NAMALWA (cell line): ENCODE measurements around the gene GPR173.
A peak's percentile ranks its signal among the peaks of the same experiment; 100 is the strongest.

ENCODE experiments used
- DNase-seq: peaks from one replicate; pipeline ENCODE4 v3.0.0-alpha.2; 2015; ENCODE audit warnings: low spot score

Gene GPR173

GRCh38 chrX:53071604-53072417 lies 23.2 kb downstream of the GPR173 start:
- DNase-seq = peak; percentile 90

- DNase-seq = peak; percentile 30
Observed at GRCh38 chrX:53072418-53073114, 24.0 kb downstream of the GPR173 start.

- no peak for DNase-seq
Observed at GRCh38 chrX:53073115-53073586, 24.6 kb downstream of the GPR173 start.

GRCh38 chrX:53075011-53075410 lies 26.4 kb downstream of the GPR173 start:
- no peak for DNase-seq

- no peak for DNase-seq
Observed at GRCh38 chrX:53076671-53077070, 28.1 kb downstream of the GPR173 start.

GRCh38 chrX:53077207-53078197 lies 28.9 kb downstream of the GPR173 start:
- peak; percentile 17 for DNase-seq

GRCh38 chrX:53078943-53079342 lies 30.4 kb downstream of the GPR173 start:
- DNase-seq = no peak

- no peak for DNase-seq
Observed at GRCh38 chrX:53080628-53081580, 32.3 kb downstream of the GPR173 start.

GRCh38 chrX:53081925-53082772 lies 33.6 kb downstream of the GPR173 start, which contains the start of gene TSPYL2:
TSPYL2 (plus strand) TSS chrX:53082367; CDS start chrX:53082499, 132 bp downstream.
- DNase-seq = peak; percentile 93

GRCh38 chrX:53082773-53083616 lies 34.4 kb downstream of the GPR173 start:
- DNase-seq = no peak

GRCh38 chrX:53084043-53084570 lies 35.5 kb downstream of the GPR173 start:
- DNase-seq = no peak

GRCh38 chrX:53084863-53085262 lies 36.3 kb downstream of the GPR173 start:
- no peak for DNase-seq

- DNase-seq = no peak
Observed at GRCh38 chrX:53085661-53086229, 37.2 kb downstream of the GPR173 start.

- no peak for DNase-seq
Observed at GRCh38 chrX:53086464-53086863, 37.9 kb downstream of the GPR173 start.

- DNase-seq = no peak
Observed at GRCh38 chrX:53087388-53087831, 38.8 kb downstream of the GPR173 start.

GRCh38 chrX:53088136-53088974 lies 39.8 kb downstream of the GPR173 start:
- no peak for DNase-seq

GRCh38 chrX:53089224-53089842 lies 40.7 kb downstream of the GPR173 start:
- peak; percentile 61 for DNase-seq
